ENCODE data around the gene CYRIA.

CYRIA gene

DNA sequence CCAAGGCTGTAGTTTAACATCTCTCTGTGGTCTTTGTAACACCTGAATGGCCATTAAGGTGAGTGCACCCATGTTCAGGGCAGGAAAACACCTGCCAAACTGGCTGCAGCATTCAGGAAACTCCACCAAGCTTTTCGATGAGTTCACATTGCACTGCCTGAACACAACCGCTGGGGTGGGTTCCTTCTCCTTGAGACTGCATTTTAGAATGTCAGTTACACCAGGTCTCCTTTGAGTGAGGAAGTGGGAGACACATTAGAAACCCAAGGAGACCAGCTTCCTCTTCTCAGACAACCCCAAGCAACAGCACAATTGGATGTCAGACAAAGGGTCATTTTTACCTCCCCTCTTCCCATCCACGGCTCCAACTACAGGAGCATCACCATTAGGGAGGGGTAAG lies 35.2 kb downstream of the CYRIA start:
- H3K4me3 ChIP-seq (ENCODE audit: insufficient read depth, low read depth, low read length), result no peak overlapping the region
- no peaks in the 10 kb centered on the region for H3K36me3 ChIP-seq (ENCODE audit: control insufficient read depth, insufficient read depth, low read length)
- no peak overlapping the region for H3K27ac ChIP-seq (ENCODE audit: insufficient read depth, low read depth, low read length, poor library complexity, severe bottlenecking)
- peaks cover 7% of the 10 kb centered on the region for H3K4me1 ChIP-seq (ENCODE audit: control insufficient read depth, insufficient read depth, low read length)
- WGBS, 2 experiments, result 91 to 97% methylated on average over 3 of the region's 3 CpGs
- H3K9me3 ChIP-seq (ENCODE audit: control insufficient read depth, low read length), result no peaks in the 10 kb centered on the region
- no peaks in the 10 kb centered on the region for H3K27me3 ChIP-seq (ENCODE audit: control insufficient read depth, insufficient read depth, low read length, poor library complexity, severe bottlenecking)

DNA sequence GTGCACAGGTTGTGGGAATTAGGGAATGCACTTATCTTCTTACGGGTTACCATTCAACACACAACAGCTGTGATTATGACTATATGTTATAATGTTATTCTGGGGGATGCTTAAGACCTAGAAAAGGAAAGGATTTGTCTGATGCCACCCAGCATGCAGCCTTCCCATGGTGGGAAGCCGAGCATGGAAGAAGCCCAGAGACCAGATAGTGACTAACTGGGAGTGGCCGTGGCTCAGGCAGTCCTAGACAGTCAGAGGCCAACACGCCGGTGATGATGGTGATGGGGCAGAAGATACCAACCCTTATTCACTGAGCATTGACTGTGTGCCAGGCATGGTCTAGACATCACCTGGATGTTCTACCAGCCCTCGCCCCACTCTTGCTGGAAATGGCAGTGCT lies 35.9 kb downstream of the CYRIA start:
- peaks cover 10% of the 10 kb centered on the region for H3K4me1 ChIP-seq (ENCODE audit: control insufficient read depth, insufficient read depth, low read length)
- no peaks in the 10 kb centered on the region for H3K9me3 ChIP-seq (ENCODE audit: control insufficient read depth, low read length)
- no peaks in the 10 kb centered on the region for H3K36me3 ChIP-seq (ENCODE audit: control insufficient read depth, insufficient read depth, low read length)
- H3K4me3 ChIP-seq (ENCODE audit: insufficient read depth, low read depth, low read length), result no peak overlapping the region
- no peaks in the 10 kb centered on the region for H3K27me3 ChIP-seq (ENCODE audit: control insufficient read depth, insufficient read depth, low read length, poor library complexity, severe bottlenecking)
- WGBS, 2 experiments, result 96 to 97% methylated on average over 5 to 6 of the region's 6 CpGs
- H3K27ac ChIP-seq (ENCODE audit: insufficient read depth, low read depth, low read length, poor library complexity, severe bottlenecking), result no peak overlapping the region

DNA sequence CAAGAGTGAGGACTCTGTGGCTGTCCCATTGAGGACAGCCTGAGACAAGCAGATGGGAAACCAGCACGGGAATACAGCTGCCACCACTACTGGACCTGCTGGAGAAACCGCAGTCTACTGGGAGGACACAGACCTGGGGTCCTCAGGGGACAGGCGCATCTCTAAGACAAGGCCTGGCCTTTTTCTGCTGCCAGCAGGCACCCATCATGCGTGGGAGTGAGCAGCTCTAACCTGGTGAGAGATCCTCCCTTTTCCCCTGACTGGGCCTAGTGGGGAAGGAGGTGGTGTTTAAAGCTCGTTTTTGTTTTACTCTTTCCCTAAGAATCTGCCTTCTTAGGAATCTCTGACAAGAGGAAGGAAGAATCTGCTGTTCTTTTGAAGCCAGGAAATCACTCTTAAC lies 36.6 kb downstream of the CYRIA start:
- H3K9me3 ChIP-seq (ENCODE audit: control insufficient read depth, low read length), result no peaks in the 10 kb centered on the region
- no peaks in the 10 kb centered on the region for H3K36me3 ChIP-seq (ENCODE audit: control insufficient read depth, insufficient read depth, low read length)
- H3K4me1 ChIP-seq (ENCODE audit: control insufficient read depth, insufficient read depth, low read length), result peaks cover 10% of the 10 kb centered on the region
- H3K27me3 ChIP-seq (ENCODE audit: control insufficient read depth, insufficient read depth, low read length, poor library complexity, severe bottlenecking), result no peaks in the 10 kb centered on the region
- H3K27ac ChIP-seq (ENCODE audit: insufficient read depth, low read depth, low read length, poor library complexity, severe bottlenecking), result no peak overlapping the region
- H3K4me3 ChIP-seq (ENCODE audit: insufficient read depth, low read depth, low read length), result no peak overlapping the region
- 65 to 80% methylated on average over 4 to 5 of the region's 5 CpGs for WGBS, 2 experiments

DNA sequence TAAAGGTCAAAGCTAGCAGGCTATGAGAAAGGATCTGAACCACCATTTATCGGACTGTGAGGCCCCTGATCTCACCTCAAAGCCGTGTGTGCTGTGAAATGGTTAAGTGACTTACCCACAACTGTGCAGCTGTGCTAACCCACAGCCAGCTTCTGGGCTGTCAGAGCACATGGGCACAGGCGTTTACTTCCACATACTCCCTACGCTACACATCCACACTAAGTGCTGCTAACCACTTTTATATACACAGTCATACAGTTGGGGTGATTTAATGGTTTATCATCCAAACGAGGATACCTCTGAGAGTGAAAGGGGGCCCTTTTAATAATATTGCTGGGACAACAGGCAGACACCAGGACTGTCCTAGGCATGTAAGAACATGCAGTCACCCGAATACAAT lies 37.3 kb downstream of the CYRIA start:
- Histone ChIP-seq H3K27ac (ENCODE audit: insufficient read depth, low read depth, low read length, poor library complexity, severe bottlenecking) (no peak overlapping the region), H3K27me3 (ENCODE audit: control insufficient read depth, insufficient read depth, low read length, poor library complexity, severe bottlenecking) (no peaks in the 10 kb centered on the region), H3K36me3 (ENCODE audit: control insufficient read depth, insufficient read depth, low read length) (no peaks in the 10 kb centered on the region), H3K4me1 (ENCODE audit: control insufficient read depth, insufficient read depth, low read length) (peaks cover 10% of the 10 kb centered on the region), H3K9me3 (ENCODE audit: control insufficient read depth, low read length) (no peaks in the 10 kb centered on the region), H3K4me3 (ENCODE audit: insufficient read depth, low read depth, low read length) (no peak overlapping the region)
- 92 to 95% methylated on average over 6 of the region's 6 CpGs for WGBS, 2 experiments

DNA sequence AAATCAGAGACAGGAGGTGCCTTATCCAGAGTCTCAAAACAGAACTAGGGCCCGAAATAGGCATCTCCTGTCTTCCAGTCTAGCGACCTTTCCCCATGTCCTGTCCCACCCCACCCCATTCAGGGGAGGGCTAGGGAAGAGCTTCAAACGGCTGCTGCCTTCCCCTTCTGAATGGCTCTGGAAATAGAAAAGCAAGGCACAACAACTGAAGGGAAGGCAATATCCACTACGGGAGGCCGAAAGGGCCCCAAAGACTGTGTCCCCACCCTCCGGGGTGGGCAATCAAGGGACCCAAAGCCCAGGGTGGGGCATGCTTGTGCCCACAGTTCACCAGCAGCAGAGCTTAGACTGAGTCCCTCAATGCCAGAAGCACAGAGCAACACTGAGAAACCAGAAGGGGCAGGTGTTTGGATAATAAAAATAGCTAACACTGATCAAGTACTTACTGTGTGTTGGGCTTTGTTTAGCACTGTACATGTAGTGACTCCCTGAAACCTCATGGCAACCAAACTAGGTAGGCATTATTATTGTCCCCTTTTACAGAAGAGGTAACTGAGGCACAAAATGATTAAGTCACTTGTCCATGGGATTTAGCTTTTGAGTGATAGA lies 38.5 kb downstream of the CYRIA start:
- Histone ChIP-seq H3K9me3 (ENCODE audit: control insufficient read depth, low read length) (no peaks in the 10 kb centered on the region), H3K4me1 (ENCODE audit: control insufficient read depth, insufficient read depth, low read length) (peaks cover 10% of the 10 kb centered on the region), H3K27ac (ENCODE audit: insufficient read depth, low read depth, low read length, poor library complexity, severe bottlenecking) (no peak overlapping the region), H3K36me3 (ENCODE audit: control insufficient read depth, insufficient read depth, low read length) (no peaks in the 10 kb centered on the region), H3K4me3 (ENCODE audit: insufficient read depth, low read depth, low read length) (no peak overlapping the region), H3K27me3 (ENCODE audit: control insufficient read depth, insufficient read depth, low read length, poor library complexity, severe bottlenecking) (no peaks in the 10 kb centered on the region)
- 88% methylated on average over 6 of the region's 6 CpGs for WGBS, 2 experiments

DNA sequence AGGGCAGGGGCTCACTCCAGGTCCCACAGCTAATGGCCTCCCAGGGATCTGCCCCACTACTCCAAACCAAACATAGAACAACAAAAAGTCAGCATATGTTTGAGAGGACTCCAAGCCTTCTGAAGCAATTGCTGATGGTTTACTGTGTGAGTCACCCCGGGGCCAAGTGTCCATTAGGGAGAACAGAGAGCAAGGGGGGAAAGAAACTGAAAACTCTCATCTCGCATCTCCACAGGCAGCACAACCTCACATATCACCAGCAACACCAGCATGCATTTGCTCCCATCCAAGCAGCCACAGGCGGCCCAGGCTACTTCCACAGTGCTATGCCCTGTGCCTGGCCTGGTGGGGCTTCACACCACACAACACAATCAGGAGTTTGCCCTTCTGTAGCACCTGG lies 39.1 kb downstream of the CYRIA start:
- Histone ChIP-seq H3K27me3 (ENCODE audit: control insufficient read depth, insufficient read depth, low read length, poor library complexity, severe bottlenecking) (no peaks in the 10 kb centered on the region), H3K36me3 (ENCODE audit: control insufficient read depth, insufficient read depth, low read length) (no peaks in the 10 kb centered on the region), H3K9me3 (ENCODE audit: control insufficient read depth, low read length) (no peaks in the 10 kb centered on the region), H3K27ac (ENCODE audit: insufficient read depth, low read depth, low read length, poor library complexity, severe bottlenecking) (no peak overlapping the region), H3K4me3 (ENCODE audit: insufficient read depth, low read depth, low read length) (no peak overlapping the region), H3K4me1 (ENCODE audit: control insufficient read depth, insufficient read depth, low read length) (peaks cover 10% of the 10 kb centered on the region)
- WGBS, 2 experiments, result 88 to 95% methylated on average over 3 of the region's 3 CpGs

DNA sequence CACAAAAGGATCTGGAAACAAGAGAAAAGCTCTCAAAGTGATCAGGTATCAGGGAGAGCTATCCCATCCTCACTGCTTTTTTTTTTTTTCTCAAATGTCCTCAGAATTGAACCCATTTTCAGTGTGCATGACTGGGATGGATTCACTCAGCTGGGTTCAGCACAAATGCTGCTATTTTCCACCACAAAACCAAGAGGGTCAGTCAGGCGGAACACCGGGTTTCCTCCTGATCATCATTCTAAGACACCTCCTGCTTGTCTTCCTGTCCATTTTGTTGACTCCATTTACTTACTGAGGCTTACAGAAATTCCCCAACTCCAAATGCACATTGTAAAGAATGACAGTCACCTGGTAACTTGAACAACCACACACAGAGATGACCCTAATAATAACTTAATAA lies 39.9 kb downstream of the CYRIA start:
- Histone ChIP-seq H3K27me3 (ENCODE audit: control insufficient read depth, insufficient read depth, low read length, poor library complexity, severe bottlenecking) (no peaks in the 10 kb centered on the region), H3K4me1 (ENCODE audit: control insufficient read depth, insufficient read depth, low read length) (peaks cover 10% of the 10 kb centered on the region), H3K36me3 (ENCODE audit: control insufficient read depth, insufficient read depth, low read length) (no peaks in the 10 kb centered on the region), H3K4me3 (ENCODE audit: insufficient read depth, low read depth, low read length) (no peak overlapping the region), H3K9me3 (ENCODE audit: control insufficient read depth, low read length) (no peaks in the 10 kb centered on the region), H3K27ac (ENCODE audit: insufficient read depth, low read depth, low read length, poor library complexity, severe bottlenecking) (no peak overlapping the region)
- 93 to 94% methylated on average over 2 of the region's 2 CpGs for WGBS, 2 experiments

DNA sequence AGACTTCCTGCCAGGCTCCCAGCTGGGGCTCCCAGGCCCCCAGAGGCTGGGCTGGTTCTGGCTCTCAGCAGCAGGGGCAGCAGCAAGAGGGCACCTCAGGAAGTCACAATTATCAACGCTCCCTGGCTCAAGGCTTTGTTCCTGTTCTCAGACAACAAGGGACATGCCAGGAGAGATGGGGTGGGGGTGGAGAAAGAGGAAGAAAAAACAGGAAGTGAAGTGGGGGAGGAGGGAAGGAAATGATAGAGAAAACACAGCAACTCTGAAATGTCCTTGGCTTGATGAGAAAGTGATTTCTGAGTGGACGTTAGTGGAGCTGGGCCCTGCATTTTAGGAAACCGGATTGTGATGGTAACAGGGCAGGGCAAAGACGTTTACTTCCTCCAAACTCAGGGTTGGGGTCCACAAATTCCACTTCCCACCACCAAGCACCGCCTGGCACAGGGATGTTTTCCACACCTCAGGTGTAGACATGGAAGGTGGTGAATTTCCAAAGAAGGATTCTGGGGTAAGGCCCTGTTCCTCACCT lies 40.4 kb downstream of the CYRIA start:
- WGBS, 2 experiments, result 67 to 69% methylated on average over 4 to 5 of the region's 5 CpGs
- Histone ChIP-seq H3K9me3 (ENCODE audit: control insufficient read depth, low read length) (no peaks in the 10 kb centered on the region), H3K4me1 (ENCODE audit: control insufficient read depth, insufficient read depth, low read length) (peaks cover 10% of the 10 kb centered on the region), H3K27me3 (ENCODE audit: control insufficient read depth, insufficient read depth, low read length, poor library complexity, severe bottlenecking) (no peaks in the 10 kb centered on the region), H3K36me3 (ENCODE audit: control insufficient read depth, insufficient read depth, low read length) (no peaks in the 10 kb centered on the region), H3K27ac (ENCODE audit: insufficient read depth, low read depth, low read length, poor library complexity, severe bottlenecking) (no peak overlapping the region), H3K4me3 (ENCODE audit: insufficient read depth, low read depth, low read length) (no peak overlapping the region)

DNA sequence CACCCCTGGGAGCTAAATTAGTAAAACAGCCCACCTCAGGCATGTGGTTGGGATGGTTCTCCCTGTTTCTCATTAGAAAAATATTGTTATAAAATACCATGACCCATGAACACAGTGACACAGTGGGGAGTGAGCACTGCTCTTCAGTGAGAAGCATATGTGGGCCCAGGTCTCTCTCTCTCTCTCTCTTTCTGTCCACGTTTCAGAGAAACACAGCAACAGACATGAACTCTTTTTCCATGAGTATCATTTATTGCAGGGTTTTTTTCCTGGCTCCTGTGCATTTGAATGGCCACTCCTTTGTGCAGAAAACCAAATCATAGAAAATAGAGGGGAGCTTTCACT lies 41.2 kb downstream of the CYRIA start:
- H3K27ac ChIP-seq (ENCODE audit: insufficient read depth, low read depth, low read length, poor library complexity, severe bottlenecking), result no peak overlapping the region
- WGBS, 2 experiments, result 55 to 77% methylated on average over 1 of the region's 1 CpG
- H3K4me1 ChIP-seq (ENCODE audit: control insufficient read depth, insufficient read depth, low read length), result peaks cover 10% of the 10 kb centered on the region
- H3K36me3 ChIP-seq (ENCODE audit: control insufficient read depth, insufficient read depth, low read length), result no peaks in the 10 kb centered on the region
- no peak overlapping the region for H3K4me3 ChIP-seq (ENCODE audit: insufficient read depth, low read depth, low read length)
- no peaks in the 10 kb centered on the region for H3K27me3 ChIP-seq (ENCODE audit: control insufficient read depth, insufficient read depth, low read length, poor library complexity, severe bottlenecking)
- no peaks in the 10 kb centered on the region for H3K9me3 ChIP-seq (ENCODE audit: control insufficient read depth, low read length)

DNA sequence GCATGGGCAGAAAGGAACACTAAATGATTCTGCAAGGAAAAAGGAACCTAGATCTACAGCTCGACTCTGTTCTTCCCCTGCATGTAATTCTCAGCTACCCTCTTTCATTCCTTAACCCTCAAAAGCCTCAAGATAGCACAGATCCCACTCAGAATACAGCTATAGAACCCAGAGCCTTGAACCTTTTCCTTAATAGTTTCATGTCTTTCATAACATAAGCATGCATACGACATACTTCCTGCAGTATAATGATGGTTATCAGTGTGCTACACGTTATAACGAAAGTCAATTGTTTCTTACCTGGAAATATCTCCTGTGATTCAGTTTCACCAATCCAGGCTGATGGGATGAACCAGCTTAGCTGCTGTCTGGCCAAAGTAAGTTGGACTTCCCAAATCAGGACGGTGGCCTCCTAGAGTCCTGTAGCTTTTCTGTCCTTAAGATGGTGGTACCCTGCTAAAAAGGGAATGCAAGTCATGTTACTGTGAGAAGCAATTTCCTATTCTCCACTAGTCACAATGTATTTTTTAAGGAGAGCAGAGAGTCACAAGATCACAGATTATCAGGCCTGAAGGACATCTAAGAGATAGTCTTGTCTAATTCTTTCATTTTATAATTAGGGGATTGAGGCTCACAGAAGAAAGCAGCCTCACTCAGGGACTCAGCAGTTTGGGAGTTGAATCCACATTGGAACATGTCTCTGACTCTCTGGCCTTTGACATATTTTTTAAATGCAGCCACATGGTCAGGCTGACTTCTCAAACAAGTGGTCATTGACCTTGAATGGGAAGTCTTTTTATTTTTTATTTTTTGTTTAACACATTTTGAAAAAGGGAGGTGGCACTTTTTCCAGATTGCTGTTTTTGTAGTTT lies 41.8 kb downstream of the CYRIA start:
- WGBS, 2 experiments, result 93 to 98% methylated on average over 5 of the region's 5 CpGs
- peaks cover 10% of the 10 kb centered on the region for H3K4me1 ChIP-seq (ENCODE audit: control insufficient read depth, insufficient read depth, low read length)
- no peaks in the 10 kb centered on the region for H3K27me3 ChIP-seq (ENCODE audit: control insufficient read depth, insufficient read depth, low read length, poor library complexity, severe bottlenecking)
- no peak overlapping the region for H3K4me3 ChIP-seq (ENCODE audit: insufficient read depth, low read depth, low read length)
- H3K27ac ChIP-seq (ENCODE audit: insufficient read depth, low read depth, low read length, poor library complexity, severe bottlenecking), result no peak overlapping the region
- H3K36me3 ChIP-seq (ENCODE audit: control insufficient read depth, insufficient read depth, low read length), result no peaks in the 10 kb centered on the region
- H3K9me3 ChIP-seq (ENCODE audit: control insufficient read depth, low read length), result no peaks in the 10 kb centered on the region

Data from ectodermal cell (in vitro differentiated cells).